Ishikawa (cell line): ENCODE data around the gene CDC42EP3.

Source experiments
- CEBPB ChIP-seq: IDR thresholded peaks from 2 replicates; pipeline ENCODE4 v1.6.1; 2012
- CREB1 ChIP-seq: IDR thresholded peaks from 2 replicates; pipeline ENCODE4 v1.6.1; 2012; ENCODE audit warnings: low read depth
- EP300 ChIP-seq: IDR thresholded peaks from 2 replicates; pipeline ENCODE4 v1.6.1; 2012; ENCODE audit warnings: borderline replicate concordance
- FOXM1 ChIP-seq: IDR thresholded peaks from 2 replicates; pipeline ENCODE4 v1.6.1; 2012; ENCODE audit warnings: low read depth, borderline replicate concordance
- RAD21 ChIP-seq: IDR thresholded peaks from 2 replicates; pipeline ENCODE4 v1.6.1; 2012; ENCODE audit warnings: low read depth
- TAF1 ChIP-seq: IDR thresholded peaks from 2 replicates; pipeline ENCODE4 v1.6.1; 2012; ENCODE audit warnings: low read depth, mild to moderate bottlenecking
- TCF12 ChIP-seq: IDR thresholded peaks from 2 replicates; pipeline ENCODE4 v1.6.1; 2012; ENCODE audit warnings: low read depth
- TEAD4 ChIP-seq: IDR thresholded peaks from 2 replicates; pipeline ENCODE4 v1.6.1; 2012
- TF ChIP-seq, protein P1 (sequence below): IDR thresholded peaks from 2 replicates; pipeline ENCODE4 v1.6.1; 2012
- TF ChIP-seq, protein P2 (sequence below): IDR thresholded peaks from 2 replicates; pipeline ENCODE4 v1.6.1; 2012

DNA sequence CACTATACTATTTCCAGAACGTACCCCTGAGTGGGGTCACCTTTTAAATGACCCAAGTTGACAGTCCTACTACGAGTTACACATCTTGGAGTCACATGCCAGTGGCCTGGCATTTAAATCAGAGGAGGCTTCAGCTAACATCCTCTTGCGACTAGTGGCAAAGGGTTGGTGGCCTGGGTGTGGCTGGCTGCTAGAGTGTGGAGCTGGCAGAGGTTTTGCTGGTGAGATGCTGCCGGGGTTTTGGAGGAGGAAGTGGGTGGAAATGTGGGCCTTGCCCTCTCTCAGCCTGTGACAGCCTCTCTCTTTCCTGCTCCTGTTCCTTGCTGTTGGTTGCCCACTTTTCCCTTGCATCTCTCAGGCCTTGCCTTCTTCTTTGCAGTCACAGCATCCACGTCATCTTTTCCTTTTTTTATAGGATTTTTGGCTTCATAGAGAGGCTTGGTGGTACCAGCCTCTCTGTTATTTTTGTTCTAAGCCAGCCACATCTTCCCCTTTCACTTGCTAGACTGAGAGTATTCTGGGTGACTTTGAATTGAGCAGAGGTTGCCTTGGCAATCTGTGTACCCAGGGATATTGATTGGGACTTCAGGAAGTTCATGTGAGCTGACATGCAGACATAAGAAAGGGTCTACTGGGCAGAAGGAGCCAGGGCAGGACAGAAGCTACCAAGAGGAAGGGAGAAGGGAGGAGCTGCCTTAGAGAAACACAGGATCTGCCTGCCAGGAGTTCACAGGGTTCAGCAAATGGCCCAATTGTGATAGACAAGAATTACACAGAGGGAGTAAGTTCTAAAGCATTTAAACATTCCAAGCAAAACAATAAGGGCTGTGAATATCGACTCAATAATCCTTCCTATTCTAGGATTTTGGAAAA, 55.4 kb downstream of the CDC42EP3 start:
- TF ChIP-seq TCF12 (no peak), CEBPB (no peak), EP300 (no peak), TAF1 (no peak), RAD21 (no peak), FOXM1 (no peak), TEAD4 (no peak), CREB1 (no peak)
- TF ChIP-seq, protein P1, sequence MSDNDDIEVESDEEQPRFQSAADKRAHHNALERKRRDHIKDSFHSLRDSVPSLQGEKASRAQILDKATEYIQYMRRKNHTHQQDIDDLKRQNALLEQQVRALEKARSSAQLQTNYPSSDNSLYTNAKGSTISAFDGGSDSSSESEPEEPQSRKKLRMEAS = no peak
- TF ChIP-seq, protein P2, sequence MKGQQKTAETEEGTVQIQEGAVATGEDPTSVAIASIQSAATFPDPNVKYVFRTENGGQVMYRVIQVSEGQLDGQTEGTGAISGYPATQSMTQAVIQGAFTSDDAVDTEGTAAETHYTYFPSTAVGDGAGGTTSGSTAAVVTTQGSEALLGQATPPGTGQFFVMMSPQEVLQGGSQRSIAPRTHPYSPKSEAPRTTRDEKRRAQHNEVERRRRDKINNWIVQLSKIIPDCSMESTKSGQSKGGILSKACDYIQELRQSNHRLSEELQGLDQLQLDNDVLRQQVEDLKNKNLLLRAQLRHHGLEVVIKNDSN = no peak
